GM04503 (cell line): ENCODE data around the gene KRT17.

Source experiments
- DNase-seq: peaks from one replicate; pipeline ENCODE4 v3.0.0-alpha.2; 2012; ENCODE audit warnings: low read depth

Gene KRT17

GRCh38 chr17:41624208-41625101, at the start of gene KRT17:
KRT17 (minus strand) TSS chr17:41624575; CDS start chr17:41624509, 66 bp downstream.
- no peak for DNase-seq

- no peak for DNase-seq
Measured at GRCh38 chr17:41672153-41672552, 47.8 kb upstream of the KRT17 start.

GRCh38 chr17:41667280-41668041, 43.1 kb upstream of the KRT17 start:
- no peak for DNase-seq

GRCh38 chr17:41666708-41667279, 42.4 kb upstream of the KRT17 start:
- no peak for DNase-seq

GRCh38 chr17:41666237-41666641, 41.9 kb upstream of the KRT17 start:
- DNase-seq: no peak

GRCh38 chr17:41665566-41666236, 41.3 kb upstream of the KRT17 start:
- no peak for DNase-seq

GRCh38 chr17:41664587-41665565, 40.5 kb upstream of the KRT17 start:
- no peak for DNase-seq

- no peak for DNase-seq
Measured at GRCh38 chr17:41664172-41664457, 39.7 kb upstream of the KRT17 start.

- DNase-seq: no peak
Measured at GRCh38 chr17:41663451-41664171, 39.2 kb upstream of the KRT17 start.

- no peak for DNase-seq
Measured at GRCh38 chr17:41660221-41660711, 35.9 kb upstream of the KRT17 start.

- no peak for DNase-seq
Measured at GRCh38 chr17:41659427-41660212, 35.2 kb upstream of the KRT17 start.

GRCh38 chr17:41658846-41659245, 34.5 kb upstream of the KRT17 start:
- no peak for DNase-seq

GRCh38 chr17:41657936-41658335, 33.6 kb upstream of the KRT17 start:
- DNase-seq: no peak

GRCh38 chr17:41657176-41657754, 32.9 kb upstream of the KRT17 start:
- DNase-seq: no peak

- no peak for DNase-seq
Measured at GRCh38 chr17:41656249-41657023, 32.1 kb upstream of the KRT17 start.

- no peak for DNase-seq
Measured at GRCh38 chr17:41655611-41656111, 31.3 kb upstream of the KRT17 start.

GRCh38 chr17:41654678-41655607, 30.6 kb upstream of the KRT17 start:
- no peak for DNase-seq
